Endodermal cell (in vitro differentiated cells): Measurements from ENCODE around the gene SKIC2. TPM values are rescaled to one million over a fixed set of nuclear protein-coding genes. Genes with fewer than 3 reads are reported as not detected.

Experiments used
- DNase-seq: peaks from one replicate; pipeline ENCODE4 v3.0.0-alpha.2; 2017
- H3K27ac ChIP-seq: 2 replicates; pipeline ENCODE4 v1.5.1; 2013; ENCODE audit warnings: mild to moderate bottlenecking, low read depth, low read length, moderate library complexity
- H3K27me3 ChIP-seq: 2 replicates; pipeline ENCODE4 v1.6.1; 2013; ENCODE audit warnings: mild to moderate bottlenecking, low read length, moderate library complexity; ENCODE audit not compliant: insufficient read depth, control insufficient read depth, poor library complexity, severe bottlenecking
- H3K36me3 ChIP-seq: 2 replicates; pipeline ENCODE4 v1.7.0; 2013; ENCODE audit warnings: mild to moderate bottlenecking, low read length, moderate library complexity; ENCODE audit not compliant: control insufficient read depth, insufficient read depth
- H3K4me1 ChIP-seq: one replicate; pipeline ENCODE4 v1.7.0; 2013; ENCODE audit warnings: low read length; ENCODE audit not compliant: control insufficient read depth, insufficient read depth
- H3K4me3 ChIP-seq: 2 replicates; pipeline ENCODE4 v1.5.1; 2013; ENCODE audit warnings: mild to moderate bottlenecking, low read length, moderate library complexity
- H3K9ac ChIP-seq: 2 replicates; pipeline ENCODE4 v1.6.1; 2013; ENCODE audit warnings: mild to moderate bottlenecking, low read length, moderate library complexity; ENCODE audit not compliant: poor library complexity, severe bottlenecking; ENCODE audit errors: extremely low read depth
- H3K9me3 ChIP-seq: 2 replicates; pipeline ENCODE4 v1.6.1; 2013; ENCODE audit warnings: mild to moderate bottlenecking, low read length, moderate library complexity; ENCODE audit not compliant: control insufficient read depth
- H3K27ac Mint-ChIP-seq: 2 replicates; pipeline ENCODE4 v1.8.0; 2020; ENCODE audit warnings: mixed read lengths
- H3K27me3 Mint-ChIP-seq: 2 replicates; pipeline ENCODE4 v1.8.0; 2021; ENCODE audit warnings: mild to moderate bottlenecking, mixed read lengths; ENCODE audit not compliant: insufficient read depth
- H3K36me3 Mint-ChIP-seq: 2 replicates; pipeline ENCODE4 v1.8.0; 2020; ENCODE audit warnings: low read depth, mixed read lengths
- H3K4me1 Mint-ChIP-seq: 2 replicates; pipeline ENCODE4 v1.8.0; 2020; ENCODE audit warnings: mixed read lengths
- H3K4me3 Mint-ChIP-seq: 2 replicates; pipeline ENCODE4 v1.8.0; 2020; ENCODE audit warnings: mild to moderate bottlenecking, moderate library complexity, mixed read lengths
- H3K9me3 Mint-ChIP-seq: 2 replicates; pipeline ENCODE4 v1.8.0; 2020; ENCODE audit warnings: mild to moderate bottlenecking, mixed read lengths
- WGBS, 2 experiments: methylation state at CpG; one replicate each; pipeline versions ENCODE4 v1.1.5 to v1.1.7; 2013; ENCODE audit warnings: missing lambda C conversion rate in 2 of 2, mixed read lengths in 1 of 2; ENCODE audit not compliant: insufficient coverage in 1 of 2, insufficient read length in 1 of 2; 5-methylcytosine and 5-hydroxymethylcytosine counted together
- total RNA-seq, 2 donors: library from RNA; stranded (reverse); fragmentation: NEBNext Ultra II Directional in 1 of 2; extraction: Animal tissue kit (Norgen Biotek cat#: 25700) in 1 of 2; gene quantifications; 2 replicates in 1 of 2; 3 replicates in 1 of 2; pipeline ENCODE4 v1.2.1, GENCODE V29; 2021
- TF ChIP-seq, protein P1 (sequence below): fragments of 200-600 bp; sonication (generic); conservative IDR thresholded peaks from 2 replicates; pipeline ENCODE4 v1.5.0; 2021; ENCODE audit warnings: antibody characterized with exemption, mild to moderate bottlenecking

SKIC2 gene
- total RNA-seq, 2 donors from 2014 or later = 95.8 to 103 TPM

- Mint-ChIP-seq H3K4me1 (no peaks in the 10 kb centered on the region), H3K27me3 (peaks cover 4% of the 10 kb centered on the region), H3K36me3 (no peaks in the 10 kb centered on the region), H3K4me3 (no peak overlapping the region), H3K9me3 (no peaks in the 10 kb centered on the region), H3K27ac (no peak overlapping the region)
- no peak for DNase-seq
- H3K27ac ChIP-seq = no peak overlapping the region
- H3K4me3 ChIP-seq = no peak overlapping the region
- H3K9ac ChIP-seq = no peak overlapping the region
- H3K9me3 ChIP-seq = no peaks in the 10 kb centered on the region
- no peaks in the 10 kb centered on the region for H3K36me3 ChIP-seq
- no peaks in the 10 kb centered on the region for H3K27me3 ChIP-seq
- no peaks in the 10 kb centered on the region for H3K4me1 ChIP-seq
- 89 to 92% methylated on average over 2 to 6 of the region's 6 CpGs for WGBS, 2 experiments
- TF ChIP-seq, protein P1, sequence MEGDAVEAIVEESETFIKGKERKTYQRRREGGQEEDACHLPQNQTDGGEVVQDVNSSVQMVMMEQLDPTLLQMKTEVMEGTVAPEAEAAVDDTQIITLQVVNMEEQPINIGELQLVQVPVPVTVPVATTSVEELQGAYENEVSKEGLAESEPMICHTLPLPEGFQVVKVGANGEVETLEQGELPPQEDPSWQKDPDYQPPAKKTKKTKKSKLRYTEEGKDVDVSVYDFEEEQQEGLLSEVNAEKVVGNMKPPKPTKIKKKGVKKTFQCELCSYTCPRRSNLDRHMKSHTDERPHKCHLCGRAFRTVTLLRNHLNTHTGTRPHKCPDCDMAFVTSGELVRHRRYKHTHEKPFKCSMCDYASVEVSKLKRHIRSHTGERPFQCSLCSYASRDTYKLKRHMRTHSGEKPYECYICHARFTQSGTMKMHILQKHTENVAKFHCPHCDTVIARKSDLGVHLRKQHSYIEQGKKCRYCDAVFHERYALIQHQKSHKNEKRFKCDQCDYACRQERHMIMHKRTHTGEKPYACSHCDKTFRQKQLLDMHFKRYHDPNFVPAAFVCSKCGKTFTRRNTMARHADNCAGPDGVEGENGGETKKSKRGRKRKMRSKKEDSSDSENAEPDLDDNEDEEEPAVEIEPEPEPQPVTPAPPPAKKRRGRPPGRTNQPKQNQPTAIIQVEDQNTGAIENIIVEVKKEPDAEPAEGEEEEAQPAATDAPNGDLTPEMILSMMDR = no peak
Observed at GRCh38 chr6:31919624-31920303, 39.2 kb upstream of the SKIC2 start.

DNA sequence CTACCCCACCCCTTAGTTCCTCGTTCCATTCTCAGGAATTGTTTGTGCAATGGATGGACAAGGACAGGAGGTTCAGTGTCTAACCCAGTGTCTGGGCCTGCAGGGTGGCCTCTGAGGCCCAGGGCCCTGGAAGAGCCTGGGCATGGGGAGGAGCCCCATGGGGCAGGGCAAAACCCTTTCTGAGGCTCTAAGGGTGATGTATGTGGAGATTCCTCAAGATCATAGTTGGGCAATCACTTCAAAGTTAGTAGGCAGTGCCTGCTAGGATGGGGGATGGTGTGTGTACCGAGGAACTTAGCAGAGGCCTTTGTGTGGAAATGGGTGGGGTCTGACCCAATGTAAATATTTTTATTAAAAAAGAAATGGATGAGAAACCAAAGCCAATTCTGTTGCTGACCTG, 38.2 kb upstream of the SKIC2 start:
- Mint-ChIP-seq H3K36me3 (no peaks in the 10 kb centered on the region), H3K27ac (no peak overlapping the region), H3K4me1 (no peaks in the 10 kb centered on the region), H3K4me3 (no peak overlapping the region), H3K9me3 (no peaks in the 10 kb centered on the region), H3K27me3 (peaks cover 4% of the 10 kb centered on the region)
- H3K27me3 ChIP-seq = no peaks in the 10 kb centered on the region
- H3K9ac ChIP-seq = no peak overlapping the region
- TF ChIP-seq, protein P1 = no peak
- no peaks in the 10 kb centered on the region for H3K4me1 ChIP-seq
- no peaks in the 10 kb centered on the region for H3K9me3 ChIP-seq
- no peak overlapping the region for H3K27ac ChIP-seq
- 82 to 94% methylated on average over 2 of the region's 2 CpGs for WGBS, 2 experiments
- H3K4me3 ChIP-seq = no peak overlapping the region
- no peak for DNase-seq
- no peaks in the 10 kb centered on the region for H3K36me3 ChIP-seq

DNA sequence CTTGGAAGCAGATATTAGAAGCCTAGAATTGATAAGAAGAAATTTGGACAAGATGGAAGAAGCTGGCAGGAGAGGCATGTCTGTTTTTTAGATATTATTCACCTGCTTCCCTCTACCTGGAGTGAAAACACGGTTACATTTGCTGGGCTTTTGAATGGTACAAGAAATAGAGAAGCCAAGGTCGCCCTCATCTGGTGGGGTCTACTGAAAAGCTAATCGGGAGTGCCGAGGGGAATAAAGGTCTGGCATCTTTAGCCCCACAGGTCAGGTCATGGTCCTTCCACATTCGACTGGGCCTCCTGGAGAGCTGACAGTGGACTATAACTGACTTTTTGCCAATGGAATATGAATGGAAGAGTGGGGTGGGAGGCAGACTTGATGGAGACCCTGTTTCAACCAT, 36.0 kb upstream of the SKIC2 start:
- no peaks in the 10 kb centered on the region for H3K9me3 ChIP-seq
- peaks cover 9% of the 10 kb centered on the region for H3K27me3 ChIP-seq
- WGBS, 2 experiments = 14 to 37% methylated on average over 4 to 5 of the region's 5 CpGs
- DNase-seq = peak; percentile 80
- TF ChIP-seq, protein P1 = peak; percentile 70
- Mint-ChIP-seq H3K36me3 (no peaks in the 10 kb centered on the region), H3K9me3 (no peaks in the 10 kb centered on the region), H3K4me3 (no peak overlapping the region), H3K27me3 (peaks cover 11% of the 10 kb centered on the region), H3K4me1 (no peaks in the 10 kb centered on the region), H3K27ac (no peak overlapping the region)
- H3K36me3 ChIP-seq = no peaks in the 10 kb centered on the region
- H3K4me3 ChIP-seq = no peak overlapping the region
- H3K4me1 ChIP-seq = no peaks in the 10 kb centered on the region
- H3K27ac ChIP-seq = no peak overlapping the region
- no peak overlapping the region for H3K9ac ChIP-seq
